HepG2 (cell line): ENCODE data around the gene USP20. TPM values are rescaled to one million over a fixed set of nuclear protein-coding genes. Genes with fewer than 3 reads are reported as not detected.

ENCODE experiments used
- ATF1 ChIP-seq: IDR thresholded peaks from 2 replicates; pipeline ENCODE4 v1.6.1; 2016; ENCODE audit warnings: mild to moderate bottlenecking, control low read depth
- EHMT2 ChIP-seq: fragments of 200-600 bp; sonication (generic); IDR thresholded peaks from 2 replicates; pipeline ENCODE4 v1.7.0; 2017; ENCODE audit warnings: antibody characterized with exemption, low read depth, low read length, borderline replicate concordance
- FOXC1 ChIP-seq: sonication (generic); formaldehyde crosslinking; IDR thresholded peaks from 2 replicates; pipeline ENCODE4 v1.8.0; 2022; ENCODE audit warnings: mild to moderate bottlenecking, missing genetic modification reagents, borderline replicate concordance
- FOXK2 ChIP-seq: fragments of 450-650 bp; IDR thresholded peaks from 2 replicates; pipeline ENCODE4 v1.6.1; 2016
- FOXP1 ChIP-seq, 2 experiments: fragments of 450-650 bp in 1 of 2; IDR thresholded peaks; 2 replicates each; pipeline ENCODE4 v1.6.1; 2017 to 2018; ENCODE audit warnings: antibody characterized with exemption in 1 of 2
- HHEX ChIP-seq: IDR thresholded peaks from 2 replicates; pipeline ENCODE4 v1.6.1; 2016; ENCODE audit warnings: control low read depth
- IKZF5 ChIP-seq: IDR thresholded peaks from 2 replicates; pipeline ENCODE4 v1.6.1; 2018; ENCODE audit warnings: missing genetic modification reagents, mild to moderate bottlenecking, missing compliant biosample characterization
- KDM5B ChIP-seq: sonication (generic); formaldehyde crosslinking; IDR thresholded peaks from 2 replicates; pipeline ENCODE4 v1.4.0; 2020; ENCODE audit warnings: missing genetic modification reagents, mild to moderate bottlenecking, borderline replicate concordance
- MED8 ChIP-seq: sonication (generic); formaldehyde crosslinking; IDR thresholded peaks from 2 replicates; pipeline ENCODE4 v1.8.1; 2023; ENCODE audit warnings: mild to moderate bottlenecking, missing genetic modification reagents; ENCODE audit not compliant: insufficient replicate concordance
- RELA ChIP-seq: sonication (generic); formaldehyde crosslinking; IDR thresholded peaks from 2 replicates; pipeline ENCODE4 v1.4.0; 2020; ENCODE audit warnings: missing genetic modification reagents
- SMAD3 ChIP-seq: sonication (generic); formaldehyde crosslinking; IDR thresholded peaks from 2 replicates; pipeline ENCODE4 v1.4.0; 2020; ENCODE audit warnings: missing genetic modification reagents
- U2AF2 ChIP-seq: fragments of 200-400 bp; formaldehyde crosslinking; IDR thresholded peaks from 2 replicates; pipeline ENCODE4 v1.6.1; 2017; ENCODE audit warnings: low read depth, mild to moderate bottlenecking, low read length
- ZFP36L1 ChIP-seq: sonication (generic); formaldehyde crosslinking; IDR thresholded peaks from 2 replicates; pipeline ENCODE4 v1.8.0; 2022; ENCODE audit warnings: mild to moderate bottlenecking, missing genetic modification reagents, moderate library complexity
- ZNF232 ChIP-seq: sonication (generic); formaldehyde crosslinking; IDR thresholded peaks from 2 replicates; pipeline ENCODE4 v1.4.0; 2020; ENCODE audit warnings: missing genetic modification reagents, borderline replicate concordance
- ZNF276 ChIP-seq: sonication (generic); formaldehyde crosslinking; IDR thresholded peaks from 2 replicates; pipeline ENCODE4 v1.4.0; 2020; ENCODE audit warnings: mild to moderate bottlenecking, low read depth, missing genetic modification reagents
- ZNF382 ChIP-seq: sonication (generic); formaldehyde crosslinking; IDR thresholded peaks from 2 replicates; pipeline ENCODE4 v1.5.0; 2020; ENCODE audit warnings: missing genetic modification reagents, mild to moderate bottlenecking, borderline replicate concordance
- ZNF547 ChIP-seq: sonication (generic); formaldehyde crosslinking; IDR thresholded peaks from 2 replicates; pipeline ENCODE4 v1.5.1; 2020; ENCODE audit warnings: mild to moderate bottlenecking, missing genetic modification reagents
- ZSCAN30 ChIP-seq: sonication (generic); formaldehyde crosslinking; IDR thresholded peaks from 2 replicates; pipeline ENCODE4 v1.5.0; 2020; ENCODE audit warnings: mild to moderate bottlenecking, missing genetic modification reagents
- polyA plus RNA-seq, 8 experiments: library from polyadenylated mRNA; depleted of rRNA in 3 of 8; stranded (reverse) in 7 of 8; unstranded in 1 of 8; fragments of >200 nt; fragmentation: Illumina TruSeq in 4 of 8; extraction: Trizol in 4 of 8; gene quantifications; 2 replicates each; pipeline versions ENCODE4 v1.2.1 to v1.2.3, GENCODE V29; 2011 to 2016; ENCODE audit warnings: low read depth in 4 of 8, missing spikeins in 1 of 8, mixed read lengths in 1 of 8; ENCODE audit not compliant: insufficient read depth in 1 of 8
- total RNA-seq, 5 experiments: library from RNA; depleted of rRNA; stranded (reverse); fragments of >200 nt; fragmentation: Illumina TruSeq; extraction: Trizol; gene quantifications; 2 replicates each; pipeline ENCODE4 v1.2.3, GENCODE V29; 2016; ENCODE audit warnings: low read depth in 1 of 5
- TF ChIP-seq, protein P1 (sequence below): sonication (generic); formaldehyde crosslinking; IDR thresholded peaks from 2 replicates; pipeline ENCODE4 v1.4.0; 2020; ENCODE audit warnings: missing genetic modification reagents, borderline replicate concordance
- TF ChIP-seq, protein P2 (sequence below): IDR thresholded peaks from 2 replicates; pipeline ENCODE4 v1.6.1; 2016; ENCODE audit warnings: low read depth, control low read depth

Gene USP20
- total and polyA plus RNA-seq, 2 of the 13 experiments (the other 11 are each of a cell fraction or from before 2014, with no cell fraction given), result 4.4 to 5.9 TPM

GRCh38 chr9:129823935-129824601, 11.2 kb upstream of the USP20 start, which contains the start of gene TOR1A (continued):
- TF ChIP-seq, protein P1, sequence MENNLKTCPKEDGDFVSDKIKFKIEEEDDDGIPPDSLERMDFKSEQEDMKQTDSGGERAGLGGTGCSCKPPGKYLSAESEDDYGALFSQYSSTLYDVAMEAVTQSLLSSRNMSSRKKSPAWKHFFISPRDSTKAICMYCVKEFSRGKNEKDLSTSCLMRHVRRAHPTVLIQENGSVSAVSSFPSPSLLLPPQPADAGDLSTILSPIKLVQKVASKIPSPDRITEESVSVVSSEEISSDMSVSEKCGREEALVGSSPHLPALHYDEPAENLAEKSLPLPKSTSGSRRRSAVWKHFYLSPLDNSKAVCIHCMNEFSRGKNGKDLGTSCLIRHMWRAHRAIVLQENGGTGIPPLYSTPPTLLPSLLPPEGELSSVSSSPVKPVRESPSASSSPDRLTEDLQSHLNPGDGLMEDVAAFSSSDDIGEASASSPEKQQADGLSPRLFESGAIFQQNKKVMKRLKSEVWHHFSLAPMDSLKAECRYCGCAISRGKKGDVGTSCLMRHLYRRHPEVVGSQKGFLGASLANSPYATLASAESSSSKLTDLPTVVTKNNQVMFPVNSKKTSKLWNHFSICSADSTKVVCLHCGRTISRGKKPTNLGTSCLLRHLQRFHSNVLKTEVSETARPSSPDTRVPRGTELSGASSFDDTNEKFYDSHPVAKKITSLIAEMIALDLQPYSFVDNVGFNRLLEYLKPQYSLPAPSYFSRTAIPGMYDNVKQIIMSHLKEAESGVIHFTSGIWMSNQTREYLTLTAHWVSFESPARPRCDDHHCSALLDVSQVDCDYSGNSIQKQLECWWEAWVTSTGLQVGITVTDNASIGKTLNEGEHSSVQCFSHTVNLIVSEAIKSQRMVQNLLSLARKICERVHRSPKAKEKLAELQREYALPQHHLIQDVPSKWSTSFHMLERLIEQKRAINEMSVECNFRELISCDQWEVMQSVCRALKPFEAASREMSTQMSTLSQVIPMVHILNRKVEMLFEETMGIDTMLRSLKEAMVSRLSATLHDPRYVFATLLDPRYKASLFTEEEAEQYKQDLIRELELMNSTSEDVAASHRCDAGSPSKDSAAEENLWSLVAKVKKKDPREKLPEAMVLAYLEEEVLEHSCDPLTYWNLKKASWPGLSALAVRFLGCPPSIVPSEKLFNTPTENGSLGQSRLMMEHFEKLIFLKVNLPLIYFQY (CRISPR knock-in tag), result peak; percentile 81; the same call in 1 of the 2 replicates
- TF ChIP-seq IKZF5 (CRISPR knock-in tag) (peak; percentile 80; the same call in 1 of the 2 replicates), RELA (CRISPR knock-in tag) (peak; percentile 82; the same call in 1 of the 2 replicates), MED8 (CRISPR knock-in tag) (peak; percentile 49), U2AF2 (no peak), ZSCAN30 (no peak), FOXC1 (CRISPR knock-in tag) (peak; percentile 71), EHMT2 (no peak), ZNF276 (CRISPR knock-in tag) (0 out of 2 replicates have a peak, but pooled peaks have one; percentile 30), HHEX (CRISPR knock-in tag) (no peak), ZNF382 (CRISPR knock-in tag) (no peak), KDM5B (peak; percentile 77), FOXK2 (peak; percentile 97), SMAD3 (CRISPR knock-in tag) (peak; percentile 90), ATF1 (peak; percentile 51; the same call in 1 of the 2 replicates), ZNF547 (CRISPR knock-in tag) (no peak; the same call in 1 of the 2 replicates), FOXP1 (IDR thresholded peaks at IDR 0.05) (peak; percentile 45; the same call in 1 of the 2 replicates), FOXP1 (CRISPR knock-in tag; IDR thresholded peaks at IDR 0.05) (peak; percentile 69), ZFP36L1 (no peak), ZNF232 (CRISPR knock-in tag) (0 out of 2 replicates have a peak, but pooled peaks have one; percentile 22)
- TF ChIP-seq, protein P2, sequence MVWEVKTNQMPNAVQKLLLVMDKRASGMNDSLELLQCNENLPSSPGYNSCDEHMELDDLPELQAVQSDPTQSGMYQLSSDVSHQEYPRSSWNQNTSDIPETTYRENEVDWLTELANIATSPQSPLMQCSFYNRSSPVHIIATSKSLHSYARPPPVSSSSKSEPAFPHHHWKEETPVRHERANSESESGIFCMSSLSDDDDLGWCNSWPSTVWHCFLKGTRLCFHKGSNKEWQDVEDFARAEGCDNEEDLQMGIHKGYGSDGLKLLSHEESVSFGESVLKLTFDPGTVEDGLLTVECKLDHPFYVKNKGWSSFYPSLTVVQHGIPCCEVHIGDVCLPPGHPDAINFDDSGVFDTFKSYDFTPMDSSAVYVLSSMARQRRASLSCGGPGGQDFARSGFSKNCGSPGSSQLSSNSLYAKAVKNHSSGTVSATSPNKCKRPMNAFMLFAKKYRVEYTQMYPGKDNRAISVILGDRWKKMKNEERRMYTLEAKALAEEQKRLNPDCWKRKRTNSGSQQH, result 0 out of 2 replicates have a peak, but pooled peaks have one; percentile 63
